ENCODE results near the gene LCMT1. TPM values are rescaled to one million over a fixed set of nuclear protein-coding genes. Genes with fewer than 3 reads are reported as not detected.
"Not testable (repeated sequence)": the region's sequence is repeated elsewhere in the genome, so short reads cannot be mapped to it uniquely, and the experiment has no call there.

The LCMT1 gene
- total RNA-seq, 2 experiments from 2014 or later, result 39.0 to 50.7 TPM

DNA sequence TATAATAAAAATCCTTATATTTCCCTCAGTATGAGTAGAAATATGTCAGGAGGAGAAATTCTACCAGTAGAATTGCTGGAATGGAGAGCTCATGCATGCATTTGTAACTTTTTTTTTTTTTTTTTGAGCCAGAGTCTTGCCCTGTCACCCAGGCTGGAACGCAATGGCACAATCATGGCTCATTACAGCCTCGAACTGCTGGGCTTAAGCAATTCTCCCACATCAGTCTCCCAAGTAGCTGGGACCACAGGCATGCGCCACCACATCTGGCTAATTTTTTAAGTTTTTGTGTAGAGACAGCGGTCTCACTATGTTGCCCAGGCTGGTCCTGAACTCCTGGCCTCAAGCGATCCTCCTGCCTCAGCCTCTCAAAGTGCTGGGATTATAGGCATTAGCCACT lies 21.2 kb downstream of the LCMT1 start:
- H3K9me3 Mint-ChIP-seq, DNase-seq, H3K4me1 Mint-ChIP-seq, H3K27ac Mint-ChIP-seq, H3K27me3 Mint-ChIP-seq, H3K4me3 Mint-ChIP-seq, POLR2A ChIA-PET: not testable (repeated sequence)
- H3K36me3 Mint-ChIP-seq (ENCODE audit: low read depth), result peaks cover 13% of the 10 kb centered on the region
- CTCF ChIA-PET, result interaction anchor here (0.7 to 1.2 kb wide), 2 partner anchors 9 to 144 kb away, joined by 3 read pairs; no protein-coding TSS in a partner anchor

DNA sequence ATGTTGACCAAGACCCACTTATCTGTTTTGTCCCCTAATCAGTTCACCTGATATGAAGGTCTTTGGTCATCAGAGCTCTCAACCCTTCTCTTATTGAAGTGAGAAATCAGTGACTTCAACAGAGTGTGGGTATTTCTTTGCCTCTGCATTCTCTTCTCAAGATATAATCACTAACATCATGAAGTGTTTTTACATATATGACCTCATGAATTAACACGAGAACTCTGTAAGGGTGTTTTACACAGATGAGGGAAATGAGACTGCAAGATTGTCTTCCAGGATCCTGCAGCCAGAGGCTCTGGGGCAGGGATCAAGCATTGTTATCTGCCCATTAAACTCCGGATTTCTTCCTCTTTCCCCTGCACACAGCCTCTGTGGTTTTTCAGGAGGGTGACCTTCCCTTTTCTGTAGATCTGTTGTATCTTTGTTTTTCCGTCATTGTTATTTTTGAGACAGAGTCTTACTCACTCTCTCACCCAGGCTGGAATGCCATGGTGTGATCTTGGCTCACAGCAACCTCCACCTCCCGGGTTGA lies 22.7 kb downstream of the LCMT1 start:
- H3K4me1 Mint-ChIP-seq, result no peaks in the 10 kb centered on the region
- H3K4me3 Mint-ChIP-seq, result no peak overlapping the region
- POLR2A ChIA-PET, result no interaction called here
- peaks cover 13% of the 10 kb centered on the region for H3K36me3 Mint-ChIP-seq (ENCODE audit: low read depth)
- no peaks in the 10 kb centered on the region for H3K9me3 Mint-ChIP-seq
- H3K27me3 Mint-ChIP-seq, result no peaks in the 10 kb centered on the region
- no peak for DNase-seq
- CTCF ChIA-PET, result interaction anchor here (2.5 kb wide), 1 partner anchor 91 kb away, joined by 5 read pairs; no protein-coding TSS in a partner anchor
- H3K27ac Mint-ChIP-seq, result no peak overlapping the region

GRCh38 chr16:25135254-25135878 lies 23.8 kb downstream of the LCMT1 start:
- no peaks in the 10 kb centered on the region for H3K9me3 Mint-ChIP-seq
- H3K36me3 Mint-ChIP-seq (ENCODE audit: low read depth), result peaks cover 19% of the 10 kb centered on the region
- H3K4me3 Mint-ChIP-seq, result no peak overlapping the region
- ChIA-PET CTCF (interaction anchor here (0.7 to 2.5 kb wide), 2 partner anchors 8 to 89 kb away, joined by 3 to 5 read pairs; no protein-coding TSS in a partner anchor), POLR2A (no interaction called here)
- H3K27me3 Mint-ChIP-seq, result no peaks in the 10 kb centered on the region
- H3K27ac Mint-ChIP-seq, result no peak overlapping the region
- no peak for DNase-seq
- H3K4me1 Mint-ChIP-seq, result no peaks in the 10 kb centered on the region

GRCh38 chr16:25138130-25138529 lies 26.6 kb downstream of the LCMT1 start:
- Mint-ChIP-seq H3K27ac (no peak overlapping the region), H3K4me3 (no peak overlapping the region), H3K27me3 (no peaks in the 10 kb centered on the region), H3K9me3 (no peaks in the 10 kb centered on the region), H3K36me3 (ENCODE audit: low read depth) (peaks cover 17% of the 10 kb centered on the region), H3K4me1 (no peaks in the 10 kb centered on the region)
- ChIA-PET POLR2A (no interaction called here), CTCF (no interaction called here)
- DNase-seq, result no peak

DNA sequence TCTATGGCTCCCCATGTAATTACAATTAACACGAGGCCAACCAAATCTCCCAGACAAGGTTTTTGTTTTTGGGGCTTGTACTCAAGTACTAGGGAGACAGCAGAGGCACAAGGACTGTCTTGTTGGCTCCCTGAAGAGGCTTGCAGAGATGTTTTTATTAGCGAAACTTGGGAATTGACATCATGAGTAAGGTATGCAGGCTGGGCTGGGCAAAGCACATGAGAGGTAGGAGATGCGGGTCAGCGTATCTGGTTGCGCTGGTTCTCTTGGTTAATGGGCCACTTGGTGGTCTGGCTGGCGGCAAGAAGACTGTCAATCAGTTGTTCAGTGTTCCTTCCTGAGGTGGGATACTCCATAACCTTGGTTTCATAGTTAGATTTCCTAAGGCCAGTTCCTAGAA lies 28.9 kb downstream of the LCMT1 start:
- Mint-ChIP-seq H3K27me3 (no peaks in the 10 kb centered on the region), H3K4me1 (no peaks in the 10 kb centered on the region), H3K36me3 (ENCODE audit: low read depth) (peaks cover 10% of the 10 kb centered on the region), H3K4me3 (no peak overlapping the region), H3K9me3 (no peaks in the 10 kb centered on the region), H3K27ac (no peak overlapping the region)
- DNase-seq, result no peak
- ChIA-PET CTCF (no interaction called here), POLR2A (no interaction called here)

DNA sequence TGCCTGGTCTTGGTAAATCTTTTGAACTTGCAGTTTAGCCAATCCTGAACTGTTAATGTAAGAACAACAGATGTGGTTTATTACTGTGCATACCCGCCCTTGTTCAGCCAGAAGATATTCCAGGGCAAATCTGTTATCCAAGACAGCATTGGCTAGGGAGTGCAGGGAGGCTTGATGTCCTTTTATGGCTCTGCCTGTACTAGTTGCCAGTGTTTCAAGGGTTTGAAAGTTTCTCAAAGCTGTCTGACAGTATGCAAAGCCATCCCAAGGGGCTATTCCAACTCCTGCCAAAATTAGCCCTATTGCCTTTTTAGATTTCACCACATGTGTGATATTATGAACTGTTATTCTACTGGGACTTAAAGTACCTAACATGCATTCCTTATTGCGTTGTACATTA lies 30.1 kb downstream of the LCMT1 start:
- CTCF ChIA-PET, result no interaction called here

GRCh38 chr16:25143928-25144327 lies 32.4 kb downstream of the LCMT1 start:
- Mint-ChIP-seq H3K27me3 (no peaks in the 10 kb centered on the region), H3K9me3 (no peaks in the 10 kb centered on the region), H3K4me3 (no peak overlapping the region), H3K36me3 (ENCODE audit: low read depth) (peaks cover 10% of the 10 kb centered on the region), H3K4me1 (no peaks in the 10 kb centered on the region), H3K27ac (no peak overlapping the region)
- POLR2A ChIA-PET, result no interaction called here
- no peak for DNase-seq
- CTCF ChIA-PET, result no interaction called here

More for the DNA sequence above, 30.1 kb downstream of the LCMT1 start:
- DNase-seq, result no peak
- POLR2A ChIA-PET, result no interaction called here
- Mint-ChIP-seq H3K4me3 (no peak overlapping the region), H3K9me3 (no peaks in the 10 kb centered on the region), H3K27me3 (no peaks in the 10 kb centered on the region), H3K27ac (no peak overlapping the region), H3K4me1 (no peaks in the 10 kb centered on the region), H3K36me3 (ENCODE audit: low read depth) (peaks cover 10% of the 10 kb centered on the region)

- no peak overlapping the region for H3K27ac Mint-ChIP-seq
- CTCF ChIA-PET, result no interaction called here
- DNase-seq, result no peak
- no peaks in the 10 kb centered on the region for H3K27me3 Mint-ChIP-seq
- H3K4me1 Mint-ChIP-seq, result no peaks in the 10 kb centered on the region
- peaks cover 10% of the 10 kb centered on the region for H3K36me3 Mint-ChIP-seq (ENCODE audit: low read depth)
- H3K4me3 Mint-ChIP-seq, result no peak overlapping the region
- POLR2A ChIA-PET, result no interaction called here
- H3K9me3 Mint-ChIP-seq, result no peaks in the 10 kb centered on the region
Measured at GRCh38 chr16:25148568-25149215, 37.1 kb downstream of the LCMT1 start.

DNA sequence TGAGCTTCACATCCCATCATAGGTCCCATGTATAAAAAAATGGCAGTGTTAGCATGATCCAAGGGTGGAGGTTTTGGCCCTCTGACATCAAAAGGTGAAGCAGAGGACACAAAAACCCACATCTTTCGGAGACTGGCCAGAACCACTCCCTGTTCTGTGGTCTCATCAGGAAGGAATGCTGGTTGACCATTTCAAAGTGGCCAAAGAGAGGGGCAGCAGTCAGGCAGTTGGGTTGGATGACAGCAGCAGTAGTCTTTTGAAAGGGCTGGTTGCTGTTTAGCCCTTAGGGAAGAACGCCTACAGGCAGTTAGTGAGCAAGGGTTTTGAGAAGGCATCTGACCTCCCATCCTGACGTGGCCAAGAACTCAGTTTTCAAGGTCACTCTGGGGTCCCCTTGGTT lies 40.5 kb downstream of the LCMT1 start:
- Mint-ChIP-seq H3K4me1 (peaks cover 10% of the 10 kb centered on the region), H3K36me3 (ENCODE audit: low read depth) (peaks cover 18% of the 10 kb centered on the region), H3K27me3 (no peaks in the 10 kb centered on the region), H3K4me3 (no peak overlapping the region), H3K27ac (no peak overlapping the region), H3K9me3 (no peaks in the 10 kb centered on the region)
- CTCF ChIA-PET, result no interaction called here
- no peak for DNase-seq
- POLR2A ChIA-PET, result interaction anchor here (0.6 kb wide), 1 partner anchor 152 kb away, joined by 3 read pairs; no protein-coding TSS in a partner anchor

DNA sequence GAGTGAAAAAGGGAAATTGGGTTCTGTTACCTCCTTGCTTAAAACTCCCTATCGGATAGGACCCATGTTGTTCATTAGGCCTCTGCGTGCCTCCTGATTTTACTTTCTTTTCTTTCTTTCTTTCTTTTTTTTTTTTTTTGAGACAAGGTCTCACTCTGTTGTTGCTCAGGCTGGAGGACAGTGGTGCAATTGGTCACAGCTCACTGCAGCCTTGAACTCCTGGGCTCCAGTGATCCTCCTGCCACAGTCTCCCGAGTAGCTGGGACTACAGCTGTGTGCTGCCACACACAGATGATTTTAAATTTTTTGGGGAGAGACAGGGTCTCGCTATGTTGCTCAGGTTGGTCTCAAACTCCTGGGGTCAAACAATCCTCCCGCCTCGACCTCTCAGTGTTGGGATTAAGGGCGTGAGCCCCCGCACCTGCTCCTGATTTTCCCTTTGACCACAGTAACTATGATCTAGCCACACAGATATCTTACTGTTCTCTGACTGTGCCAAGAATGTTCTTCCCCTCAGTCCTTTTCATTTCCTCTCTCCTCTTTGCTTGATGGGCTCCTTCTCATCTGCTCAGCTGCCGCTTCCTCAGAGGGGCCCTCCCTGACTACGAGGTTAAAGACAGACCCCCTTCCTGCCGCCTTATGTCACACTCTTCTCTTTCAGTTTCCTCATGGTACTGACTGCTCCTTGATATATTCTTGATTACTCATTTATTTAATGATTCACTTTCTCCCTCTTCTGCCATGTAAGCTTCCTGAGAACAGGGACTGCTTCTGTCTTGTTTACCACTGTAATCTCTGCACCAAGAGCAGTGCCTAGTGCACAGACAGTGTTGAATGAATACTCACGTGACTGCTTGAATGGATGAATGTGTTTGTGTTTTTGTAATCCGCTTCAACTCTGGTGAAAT lies 44.3 kb downstream of the LCMT1 start:
- H3K27me3 Mint-ChIP-seq, result no peaks in the 10 kb centered on the region
- peaks cover 24% of the 10 kb centered on the region for H3K36me3 Mint-ChIP-seq (ENCODE audit: low read depth)
- ChIA-PET POLR2A (no interaction called here), CTCF (interaction anchor here (1.1 kb wide), 1 partner anchor 189 kb away, joined by 3 read pairs; no protein-coding TSS in a partner anchor)
- no peak overlapping the region for H3K4me3 Mint-ChIP-seq
- H3K9me3 Mint-ChIP-seq, result no peaks in the 10 kb centered on the region
- no peak overlapping the region for H3K27ac Mint-ChIP-seq
- DNase-seq, result no peak
- H3K4me1 Mint-ChIP-seq, result peaks cover 10% of the 10 kb centered on the region

- H3K27ac Mint-ChIP-seq, result no peak overlapping the region
- CTCF ChIA-PET, result interaction anchor here (2.1 kb wide), 1 partner anchor 68 kb away, joined by 7 read pairs; no protein-coding TSS in a partner anchor
- POLR2A ChIA-PET, result no interaction called here
- H3K4me3 Mint-ChIP-seq, result no peak overlapping the region
- DNase-seq, result no peak
- no peaks in the 10 kb centered on the region for H3K27me3 Mint-ChIP-seq
- H3K4me1 Mint-ChIP-seq, result peaks cover 10% of the 10 kb centered on the region
- no peaks in the 10 kb centered on the region for H3K9me3 Mint-ChIP-seq
- H3K36me3 Mint-ChIP-seq (ENCODE audit: low read depth), result peaks cover 29% of the 10 kb centered on the region
Measured at GRCh38 chr16:25157271-25157875, 45.8 kb downstream of the LCMT1 start.

GRCh38 chr16:25158401-25158800 lies 46.9 kb downstream of the LCMT1 start:
- DNase-seq, result no peak
- H3K27me3 Mint-ChIP-seq, result no peaks in the 10 kb centered on the region
- no peak overlapping the region for H3K4me3 Mint-ChIP-seq
- no peaks in the 10 kb centered on the region for H3K9me3 Mint-ChIP-seq
- CTCF ChIA-PET, result interaction anchor here (2.1 kb wide), 1 partner anchor 67 kb away, joined by 7 read pairs; no protein-coding TSS in a partner anchor
- no peak overlapping the region for H3K27ac Mint-ChIP-seq
- peaks cover 12% of the 10 kb centered on the region for H3K4me1 Mint-ChIP-seq
- H3K36me3 Mint-ChIP-seq (ENCODE audit: low read depth), result peaks cover 27% of the 10 kb centered on the region
- POLR2A ChIA-PET, result no interaction called here
